CD4-positive, alpha-beta T cell (primary cell): ENCODE data around the gene TMEM170A. TPM values are rescaled to one million over a fixed set of nuclear protein-coding genes. Genes with fewer than 3 reads are reported as not detected.
A peak's percentile ranks its signal among the peaks of the same experiment; 100 is the strongest.

Experiments used
- ATAC-seq: fragments of 200-7000 bp; cut with Tn5 transposase; one replicate; pipeline ENCODE4 v1.10.0; 2022; ENCODE audit warnings: mild to moderate bottlenecking; ENCODE audit not compliant: poor library complexity
- CTCF ChIA-PET: fragments of 350-600 bp; sonication (Branson Sonifier 250); formaldehyde crosslinking; loops from one replicate; lab custom pipeline; 2021; ENCODE audit warnings: antibody characterized with exemption, inconsistent platforms; lab: Charles Lee
- POLR2A ChIA-PET: fragments of 350-600 bp; sonication (Branson Sonifier 250); formaldehyde crosslinking; loops from one replicate; lab custom pipeline; 2021; ENCODE audit warnings: antibody characterized with exemption, inconsistent platforms; lab: Charles Lee
- DNase-seq, 14 experiments: peaks; one replicate each; pipeline ENCODE4 v3.0.0-alpha.2; 2013 to 2020; ENCODE audit warnings: mixed read lengths in 2 of 14
- H3K27ac ChIP-seq, 2 donors: one replicate each; pipeline versions ENCODE4 v1.5.1 to v1.7.0; 2013; ENCODE audit warnings: low read length in 2 of 2, low read depth in 1 of 2, mild to moderate bottlenecking in 1 of 2
- H3K27me3 ChIP-seq, 2 experiments: 1 replicate in 1 of 2; 2 replicates in 1 of 2; pipeline versions ENCODE4 v1.6.1 to v1.7.0; 2013; ENCODE audit warnings: low read length in 2 of 2, control low read depth in 1 of 2, mild to moderate bottlenecking in 1 of 2, moderate library complexity in 1 of 2; ENCODE audit not compliant: insufficient read depth in 2 of 2, control insufficient read depth in 1 of 2
- H3K36me3 ChIP-seq: one replicate; pipeline ENCODE4 v1.6.1; 2013; ENCODE audit warnings: low read length, control low read depth; ENCODE audit not compliant: insufficient read depth
- H3K4me1 ChIP-seq: one replicate; pipeline ENCODE4 v1.6.1; 2013; ENCODE audit warnings: low read length, control low read depth; ENCODE audit not compliant: insufficient read depth
- H3K4me3 ChIP-seq: one replicate; pipeline ENCODE4 v1.5.1; 2013; ENCODE audit warnings: mild to moderate bottlenecking, low read length, moderate library complexity
- H3K9me3 ChIP-seq, 2 experiments: 1 replicate in 1 of 2; 2 replicates in 1 of 2; pipeline versions ENCODE4 v1.6.1 to v1.7.0; 2013; ENCODE audit warnings: low read length in 2 of 2, mild to moderate bottlenecking in 2 of 2, control low read depth in 1 of 2, moderate library complexity in 1 of 2; ENCODE audit not compliant: control insufficient read depth in 1 of 2, insufficient read depth in 1 of 2
- H3K27ac Mint-ChIP-seq: one replicate; pipeline ENCODE4 v1.8.0; 2020; ENCODE audit warnings: mixed read lengths
- H3K27me3 Mint-ChIP-seq: one replicate; pipeline ENCODE4 v1.8.0; 2021; ENCODE audit warnings: mixed read lengths
- H3K36me3 Mint-ChIP-seq: one replicate; pipeline ENCODE4 v1.8.0; 2021; ENCODE audit warnings: low read depth, mixed read lengths
- H3K4me1 Mint-ChIP-seq: one replicate; pipeline ENCODE4 v1.8.0; 2021; ENCODE audit warnings: low read depth, mixed read lengths
- H3K4me3 Mint-ChIP-seq: one replicate; pipeline ENCODE4 v1.8.0; 2020; ENCODE audit warnings: mild to moderate bottlenecking, mixed read lengths
- H3K9me3 Mint-ChIP-seq: one replicate; pipeline ENCODE4 v1.8.0; 2020; ENCODE audit warnings: mixed read lengths
- intact Hi-C, 2 experiments: fragments of 100-400 bp; cut with DNase I in 1 of 2; cut with micrococcal nuclease in 1 of 2; formaldehyde crosslinking; loops; one replicate each; pipeline versions ENCODE4 v1.15.1 to v1.9.0; 2023 to 2025; cut with DNase I, micrococcal nuclease
- total RNA-seq, 174 experiments: library from RNA in 2 of 174; stranded (reverse) in 2 of 174; gene quantifications; one replicate each; pipeline ENCODE4 v1.2.3 and lab custom pipeline; 2021 to 2026
- TF ChIP-seq, protein P1 (sequence below): fragments of 200-600 bp; IDR thresholded peaks from one replicate; pipeline ENCODE4 v1.8.0; 2022; ENCODE audit warnings: antibody characterized with exemption, mild to moderate bottlenecking

Gene TMEM170A
- total RNA-seq, 2 experiments from 2014 or later = 34.3 to 37.8 TPM

DNA sequence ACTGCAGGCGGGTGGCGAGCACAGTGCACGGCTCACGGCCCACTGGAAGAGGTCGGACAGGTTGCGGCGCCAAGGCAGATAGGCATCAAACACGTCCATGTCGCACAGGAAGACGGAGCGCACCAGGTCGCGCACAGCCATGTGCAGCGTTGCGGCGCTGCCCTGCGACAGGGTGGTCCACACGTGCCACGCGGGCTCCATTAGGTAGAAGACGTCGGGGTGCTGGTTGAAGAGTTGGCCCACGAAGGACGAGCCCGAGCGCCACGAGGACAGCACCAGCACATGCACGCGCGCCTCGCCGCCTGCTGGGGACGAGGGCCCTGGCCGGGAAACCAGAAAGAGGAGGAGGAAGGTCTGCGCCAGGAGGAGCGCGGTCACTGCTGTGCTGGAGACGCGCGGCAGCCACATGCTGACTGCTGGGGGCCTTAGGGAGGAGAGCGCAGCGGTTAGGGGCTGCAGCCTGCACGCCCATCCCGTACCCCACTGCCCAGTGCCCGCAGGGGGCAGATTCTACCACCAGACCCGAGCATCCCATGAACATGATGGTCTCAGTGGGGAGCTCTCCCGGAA lies 15.0 kb upstream of the TMEM170A start:
- H3K36me3 Mint-ChIP-seq = no peaks in the 10 kb centered on the region
- Histone ChIP-seq H3K4me1 (no peaks in the 10 kb centered on the region), H3K27me3 (no peaks in the 10 kb centered on the region), H3K4me3 (no peak overlapping the region), H3K36me3 (no peaks in the 10 kb centered on the region), H3K9me3 (peaks cover 0 to 13% of the 10 kb centered on the region in 2 experiments), H3K27ac (no peak overlapping the region)
- H3K27me3 Mint-ChIP-seq = peaks cover 15% of the 10 kb centered on the region
- DNase-seq (no peak), ATAC-seq (no peak)
- no peak overlapping the region for H3K27ac Mint-ChIP-seq
- POLR2A ChIA-PET = no interaction called here
- no peaks in the 10 kb centered on the region for H3K4me1 Mint-ChIP-seq
- H3K4me3 Mint-ChIP-seq = no peak overlapping the region
- CTCF ChIA-PET = no interaction called here
- TF ChIP-seq, protein P1, sequence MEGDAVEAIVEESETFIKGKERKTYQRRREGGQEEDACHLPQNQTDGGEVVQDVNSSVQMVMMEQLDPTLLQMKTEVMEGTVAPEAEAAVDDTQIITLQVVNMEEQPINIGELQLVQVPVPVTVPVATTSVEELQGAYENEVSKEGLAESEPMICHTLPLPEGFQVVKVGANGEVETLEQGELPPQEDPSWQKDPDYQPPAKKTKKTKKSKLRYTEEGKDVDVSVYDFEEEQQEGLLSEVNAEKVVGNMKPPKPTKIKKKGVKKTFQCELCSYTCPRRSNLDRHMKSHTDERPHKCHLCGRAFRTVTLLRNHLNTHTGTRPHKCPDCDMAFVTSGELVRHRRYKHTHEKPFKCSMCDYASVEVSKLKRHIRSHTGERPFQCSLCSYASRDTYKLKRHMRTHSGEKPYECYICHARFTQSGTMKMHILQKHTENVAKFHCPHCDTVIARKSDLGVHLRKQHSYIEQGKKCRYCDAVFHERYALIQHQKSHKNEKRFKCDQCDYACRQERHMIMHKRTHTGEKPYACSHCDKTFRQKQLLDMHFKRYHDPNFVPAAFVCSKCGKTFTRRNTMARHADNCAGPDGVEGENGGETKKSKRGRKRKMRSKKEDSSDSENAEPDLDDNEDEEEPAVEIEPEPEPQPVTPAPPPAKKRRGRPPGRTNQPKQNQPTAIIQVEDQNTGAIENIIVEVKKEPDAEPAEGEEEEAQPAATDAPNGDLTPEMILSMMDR = no peak
- no peaks in the 10 kb centered on the region for H3K9me3 Mint-ChIP-seq
- intact Hi-C loops = no loop called here

DNA sequence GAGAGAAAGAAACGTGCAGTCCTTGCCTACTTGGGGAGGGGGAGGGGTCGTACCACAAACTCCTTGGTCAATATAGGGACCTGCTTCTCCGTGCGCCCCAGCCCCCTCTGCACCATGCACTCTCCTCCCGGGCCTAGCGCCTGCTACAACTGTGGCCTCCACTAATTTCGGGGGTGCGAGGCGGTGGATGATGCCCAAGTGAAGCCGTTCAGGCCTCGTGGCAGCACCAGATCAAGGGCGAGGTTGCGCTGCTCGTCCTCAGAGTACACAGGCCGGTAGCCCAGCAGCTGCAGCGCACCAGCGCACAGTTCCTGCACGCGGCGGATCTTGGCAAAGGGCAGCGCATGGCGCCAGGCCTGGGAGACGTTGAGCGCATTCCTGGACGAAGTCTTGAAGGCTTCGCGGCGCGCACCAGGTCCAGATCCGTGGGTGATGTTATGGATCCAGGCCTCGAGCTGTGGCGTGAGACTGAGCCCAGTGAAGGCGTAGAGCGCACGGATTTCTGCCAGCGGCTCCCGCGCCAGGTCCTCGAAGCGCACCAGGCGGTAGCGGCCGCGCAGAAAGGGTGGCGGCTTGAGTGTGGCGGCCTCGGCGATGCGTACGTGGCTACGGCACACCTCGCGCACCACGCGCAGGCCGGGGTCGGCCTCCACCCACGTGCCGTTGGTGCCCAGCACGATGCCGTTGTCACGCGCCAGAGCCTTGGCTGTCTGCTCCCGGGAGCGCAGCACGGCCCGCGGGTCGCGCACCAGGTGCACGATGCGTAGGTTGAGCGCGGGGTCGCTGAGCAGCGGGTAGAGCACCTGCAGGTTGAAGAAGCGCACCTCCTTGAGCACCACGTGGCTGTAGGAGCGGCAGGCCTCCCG lies 14.2 kb upstream of the TMEM170A start:
- no peak overlapping the region for H3K4me3 Mint-ChIP-seq
- ChIA-PET CTCF (no interaction called here), POLR2A (no interaction called here)
- H3K27ac Mint-ChIP-seq = no peak overlapping the region
- Histone ChIP-seq H3K4me3 (no peak overlapping the region), H3K27ac (no peak overlapping the region), H3K36me3 (no peaks in the 10 kb centered on the region), H3K27me3 (no peaks in the 10 kb centered on the region), H3K4me1 (no peaks in the 10 kb centered on the region), H3K9me3 (peaks cover 0 to 13% of the 10 kb centered on the region in 2 experiments)
- no peaks in the 10 kb centered on the region for H3K36me3 Mint-ChIP-seq
- H3K27me3 Mint-ChIP-seq = peaks cover 15% of the 10 kb centered on the region
- intact Hi-C loops = no loop called here
- H3K4me1 Mint-ChIP-seq = no peaks in the 10 kb centered on the region
- DNase-seq (no peak), ATAC-seq (no peak)
- TF ChIP-seq, protein P1 = no peak
- no peaks in the 10 kb centered on the region for H3K9me3 Mint-ChIP-seq

DNA sequence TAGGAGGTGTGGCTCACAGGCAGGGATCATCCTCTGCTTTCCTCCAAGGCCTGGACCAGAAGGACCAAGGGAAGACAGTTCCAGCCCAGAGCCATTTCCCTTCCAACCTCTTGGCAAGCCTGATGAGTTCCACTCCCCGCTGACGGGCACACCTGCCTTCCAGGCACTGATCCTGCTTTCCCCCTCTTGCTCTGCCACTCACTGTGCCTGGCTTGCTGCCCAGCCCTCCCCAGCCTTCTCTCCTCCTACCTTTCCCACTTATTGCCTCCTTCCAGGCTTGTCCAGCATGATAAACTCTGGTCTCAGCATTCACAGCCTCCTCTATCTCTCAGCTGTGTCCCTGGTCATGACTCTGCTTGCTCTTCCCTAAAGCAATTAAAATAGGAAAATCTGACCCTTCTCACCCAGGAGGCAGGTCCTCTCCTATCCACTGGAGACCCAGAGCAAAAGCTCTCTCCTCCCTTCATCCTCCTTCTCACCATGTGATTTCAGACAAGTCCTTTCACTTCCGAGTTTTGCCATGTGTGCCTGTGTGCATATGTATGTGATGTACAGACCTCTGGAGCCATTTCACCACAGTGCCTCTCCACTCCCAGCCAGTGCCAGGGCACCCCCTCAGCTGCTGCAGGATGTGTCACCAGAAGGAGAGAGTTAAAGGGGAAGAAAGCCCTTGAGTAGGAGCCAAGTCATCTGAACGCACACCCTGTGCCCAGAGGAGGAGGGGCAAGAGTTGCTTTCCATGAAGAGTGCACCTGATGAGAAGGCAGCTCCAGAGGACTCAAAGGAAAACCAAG lies 13.4 kb upstream of the TMEM170A start:
- H3K36me3 Mint-ChIP-seq = no peaks in the 10 kb centered on the region
- Histone ChIP-seq H3K27me3 (no peaks in the 10 kb centered on the region), H3K27ac (no peak overlapping the region), H3K36me3 (no peaks in the 10 kb centered on the region), H3K4me3 (no peak overlapping the region), H3K9me3 (peaks cover 0 to 13% of the 10 kb centered on the region in 2 experiments), H3K4me1 (no peaks in the 10 kb centered on the region)
- H3K9me3 Mint-ChIP-seq = no peaks in the 10 kb centered on the region
- CTCF ChIA-PET = no interaction called here
- TF ChIP-seq, protein P1 = no peak
- H3K27me3 Mint-ChIP-seq = peaks cover 15% of the 10 kb centered on the region
- DNase-seq = peak in 2 of 14 experiments; percentile 40 to 50
- no peak for ATAC-seq
- H3K27ac Mint-ChIP-seq = no peak overlapping the region
- no peaks in the 10 kb centered on the region for H3K4me1 Mint-ChIP-seq
- POLR2A ChIA-PET = no interaction called here
- intact Hi-C loops = no loop called here
- no peak overlapping the region for H3K4me3 Mint-ChIP-seq
